Hypothalamus (tissue), 51 donors: ENCODE data around the gene GPC6.

Experiments
- DNase-seq, 51 donors: peaks; one replicate each; lab custom pipeline; 2025; lab: John Stamatoyannopoulos, UW

Gene GPC6

GRCh38 chr13:93228643-93228937 lies 2.0 kb downstream of the GPC6 start:
- DNase-seq: no peak

- DNase-seq: no peak
Measured at GRCh38 chr13:93230261-93230855, 3.8 kb downstream of the GPC6 start.

DNA sequence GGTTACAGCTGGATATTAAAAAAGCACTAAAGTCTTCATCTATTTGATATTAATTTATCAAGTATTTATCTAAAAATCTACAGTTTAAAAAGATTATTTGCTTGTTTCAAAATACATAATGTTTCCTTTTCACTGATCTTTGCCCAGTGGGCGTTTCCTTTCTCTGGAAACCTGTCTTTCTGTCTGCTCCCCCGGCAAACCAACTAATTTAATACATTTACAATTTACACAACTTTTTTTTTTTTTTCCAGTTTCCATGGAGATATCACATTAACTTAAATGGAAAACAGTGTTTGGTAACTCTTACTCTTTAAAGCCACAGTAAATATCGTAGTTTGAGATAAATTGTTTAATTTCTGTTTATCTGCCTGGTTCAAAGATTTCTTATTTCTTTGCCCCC lies 5.3 kb downstream of the GPC6 start:
- no peak for DNase-seq

DNA sequence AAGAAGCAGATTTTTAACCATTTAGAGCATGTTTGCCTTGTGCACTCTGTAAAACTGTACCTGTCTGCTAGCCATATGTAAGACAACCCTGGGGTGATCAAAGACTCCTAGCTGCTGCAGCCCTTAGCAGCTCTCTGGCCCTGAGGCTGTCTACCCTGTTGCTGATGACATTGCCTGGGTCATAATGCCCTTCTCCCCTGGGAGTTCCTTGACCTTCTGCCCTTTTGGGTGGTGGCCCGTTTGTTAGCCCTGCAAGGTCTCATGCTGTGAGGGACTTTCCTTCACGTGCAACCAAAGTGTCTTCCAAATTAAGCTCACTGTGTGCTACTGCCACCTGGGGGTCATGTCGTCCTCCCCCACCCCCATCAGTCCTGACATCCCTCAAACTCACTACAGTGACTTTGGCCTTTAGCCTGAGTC lies 7.4 kb downstream of the GPC6 start:
- DNase-seq: no peak

- no peak for DNase-seq
Measured at GRCh38 chr13:93234459-93234858, 7.9 kb downstream of the GPC6 start.

GRCh38 chr13:93235258-93236015 lies 8.8 kb downstream of the GPC6 start:
- no peak for DNase-seq

DNA sequence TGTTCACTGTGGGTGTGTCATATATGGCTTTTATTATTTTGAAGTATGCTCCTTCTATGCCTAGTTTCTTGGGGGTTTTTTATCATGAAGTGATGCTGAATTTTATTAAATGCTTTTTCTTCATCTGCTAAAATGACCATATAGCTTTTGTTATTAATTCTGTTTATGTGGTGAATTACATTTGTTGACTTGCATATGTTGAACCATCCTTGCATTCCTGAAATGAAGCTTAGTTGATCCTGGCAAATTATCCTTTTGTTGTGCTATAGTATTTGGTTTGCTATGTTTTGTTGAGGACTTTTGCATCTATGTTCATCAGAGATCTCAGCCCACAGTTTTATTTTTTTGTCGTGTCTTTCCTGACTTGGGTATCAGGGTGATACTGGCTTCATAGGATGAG lies 12.1 kb downstream of the GPC6 start:
- no peak for DNase-seq

- DNase-seq: no peak
Measured at GRCh38 chr13:93243375-93244063, 16.9 kb downstream of the GPC6 start.

DNA sequence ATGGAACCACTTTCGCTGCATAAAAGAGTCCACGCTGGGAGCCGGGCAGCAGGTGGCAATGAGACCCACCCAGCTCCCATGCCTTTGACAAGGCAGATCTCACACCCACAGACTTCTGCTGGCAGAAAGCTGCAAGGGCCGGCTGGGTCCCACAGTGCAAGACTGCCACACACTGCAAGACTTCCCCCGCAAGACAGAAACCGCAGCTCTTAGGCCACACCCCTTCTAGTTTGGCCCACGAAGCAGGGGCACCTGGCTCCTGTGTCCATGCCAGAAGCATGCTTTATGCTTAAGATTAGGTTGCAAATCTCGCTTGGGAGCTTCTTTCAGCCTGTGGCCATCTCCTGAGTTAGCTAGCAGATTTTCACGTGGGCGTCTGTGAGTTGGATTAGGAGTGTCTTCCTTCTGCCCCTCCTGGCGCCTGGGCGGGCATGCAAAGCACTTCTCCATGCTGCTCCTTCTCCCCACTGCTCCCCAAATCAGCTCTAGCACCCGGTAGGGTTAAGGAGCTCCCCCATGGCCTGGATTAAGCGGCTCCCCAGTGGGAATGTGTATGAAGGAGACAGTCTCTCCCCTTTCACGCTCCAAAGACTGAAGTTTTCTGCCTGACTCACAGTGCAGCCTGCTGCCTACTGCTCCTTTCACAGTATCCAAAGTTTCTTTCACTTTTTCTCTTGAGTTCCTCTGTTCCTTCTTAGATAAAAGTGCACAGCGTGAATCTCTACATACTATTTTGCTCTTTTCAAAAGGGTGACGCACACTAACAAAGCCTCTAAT lies 17.7 kb downstream of the GPC6 start:
- DNase-seq: peak in 1 of 51 donors; percentile 32

- no peak for DNase-seq
Measured at GRCh38 chr13:93244918-93245280, 18.3 kb downstream of the GPC6 start.

- no peak for DNase-seq
Measured at GRCh38 chr13:93246069-93246468, 19.5 kb downstream of the GPC6 start.

DNA sequence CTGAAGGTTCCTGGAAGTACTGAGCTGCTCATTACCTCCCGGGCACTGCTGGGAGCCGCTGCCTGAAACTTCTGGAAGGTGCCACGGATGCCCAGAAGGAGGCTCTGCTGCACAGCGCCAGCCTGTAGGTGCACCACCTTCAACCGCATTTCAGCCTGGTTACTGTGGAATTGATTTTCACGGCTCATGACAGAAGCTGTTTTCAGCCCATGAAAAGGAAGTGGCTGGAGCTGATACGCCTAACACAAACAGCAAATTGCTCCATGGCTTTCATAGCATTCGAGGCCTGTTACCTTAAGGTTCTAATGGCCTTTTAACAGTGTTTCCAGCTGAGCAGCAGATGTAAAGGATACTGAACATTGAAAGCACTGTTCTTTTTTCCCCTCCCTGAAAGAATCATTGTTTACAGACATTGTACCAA lies 22.0 kb downstream of the GPC6 start:
- DNase-seq: peak in 5 of 51 donors; percentile 1 to 16 (median 14)

DNA sequence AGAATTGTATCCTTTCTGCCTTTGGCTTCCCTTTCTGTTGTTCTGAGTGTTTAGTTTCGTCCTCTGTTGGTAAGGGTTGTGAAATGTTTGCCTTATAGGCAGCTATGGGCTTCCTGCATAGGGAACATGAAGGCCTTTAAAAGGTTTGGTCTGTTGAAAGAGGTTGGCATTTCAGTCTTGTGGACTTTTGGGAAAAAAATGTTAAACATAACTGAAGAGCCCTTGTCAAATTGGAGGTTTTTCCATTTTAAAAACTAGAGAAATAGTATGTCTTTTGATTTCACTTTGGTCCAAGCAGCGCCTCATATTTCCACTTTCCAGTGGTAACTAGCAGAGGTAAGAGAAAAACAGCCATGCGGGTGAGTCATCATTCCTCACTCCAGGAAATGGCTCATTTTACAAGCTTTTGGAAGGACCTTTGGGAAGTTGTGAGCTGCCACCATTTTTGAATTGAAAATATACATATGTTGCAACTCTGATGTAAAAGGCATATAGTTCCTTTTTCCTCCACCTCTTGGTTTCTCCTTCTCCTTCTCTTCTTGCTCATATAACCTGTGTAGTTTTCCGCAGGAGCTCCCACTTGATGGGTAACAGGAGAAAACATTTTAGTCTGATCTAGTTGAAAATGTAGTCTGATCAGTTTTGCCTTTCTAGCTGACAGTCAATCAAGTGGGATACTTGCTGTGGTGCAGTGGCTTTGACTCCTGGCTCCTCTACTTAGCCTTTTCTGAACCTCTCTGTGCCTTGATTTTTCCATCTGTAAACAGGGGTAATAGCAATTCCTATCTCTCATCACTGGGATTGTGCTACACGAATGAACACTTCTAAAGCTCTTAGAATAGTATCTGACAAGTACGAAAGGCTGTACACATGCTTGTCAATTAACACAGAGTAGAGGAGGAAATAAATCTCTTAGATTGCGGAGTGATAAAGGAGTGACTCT lies 23.0 kb downstream of the GPC6 start:
- DNase-seq: no peak

- DNase-seq: no peak
Measured at GRCh38 chr13:93254775-93255174, 28.2 kb downstream of the GPC6 start.

GRCh38 chr13:93256998-93257397 lies 30.4 kb downstream of the GPC6 start:
- no peak for DNase-seq

- DNase-seq: no peak
Measured at GRCh38 chr13:93259527-93260080, 33.0 kb downstream of the GPC6 start.

DNA sequence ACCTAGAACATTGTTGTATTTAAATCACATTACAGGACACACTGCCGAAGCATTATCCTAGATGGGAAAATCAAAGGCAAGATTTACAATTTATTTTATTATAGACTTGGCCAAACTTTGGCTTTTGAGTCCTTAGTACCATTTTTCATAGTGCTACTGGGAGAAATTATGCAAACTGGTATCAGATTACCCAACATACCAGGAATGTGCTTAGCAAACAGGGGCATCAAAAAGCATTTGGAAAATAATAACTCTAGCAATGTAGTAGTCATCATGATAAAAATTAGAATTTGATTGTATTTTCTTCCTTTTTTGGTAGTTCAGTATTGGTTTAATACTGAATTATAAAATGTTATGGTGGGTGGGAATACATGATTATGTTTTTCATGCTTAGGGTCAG lies 34.0 kb downstream of the GPC6 start:
- no peak for DNase-seq

DNA sequence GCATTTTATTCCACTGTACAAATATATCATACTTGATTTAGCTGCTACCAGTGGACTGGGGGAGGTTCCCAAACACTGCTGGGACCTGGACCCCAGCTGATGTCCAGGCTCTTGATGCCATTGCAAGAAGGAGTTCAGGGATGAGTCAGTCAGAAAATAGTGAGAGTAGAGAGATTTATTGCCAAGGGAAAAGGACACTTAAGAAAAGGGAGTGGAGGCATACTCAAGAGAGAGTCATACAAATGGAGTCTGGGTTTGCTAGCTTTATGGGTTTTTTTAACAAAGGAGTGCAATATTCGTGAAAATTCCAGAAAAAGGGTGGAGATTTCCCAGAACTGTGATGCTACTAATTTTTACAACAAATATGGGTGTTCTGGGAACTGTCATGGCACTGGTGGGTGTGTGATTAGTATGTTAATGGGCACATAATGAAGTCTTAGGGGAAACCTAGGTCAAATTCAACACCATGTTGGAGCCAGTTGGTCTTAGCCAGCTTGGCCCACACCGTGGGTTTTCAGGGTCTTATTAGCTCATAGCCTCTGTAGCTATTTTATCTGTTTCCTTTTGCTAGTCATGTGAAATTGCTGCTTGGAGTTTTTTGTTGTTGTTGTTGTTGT lies 36.2 kb downstream of the GPC6 start:
- DNase-seq: no peak

DNA sequence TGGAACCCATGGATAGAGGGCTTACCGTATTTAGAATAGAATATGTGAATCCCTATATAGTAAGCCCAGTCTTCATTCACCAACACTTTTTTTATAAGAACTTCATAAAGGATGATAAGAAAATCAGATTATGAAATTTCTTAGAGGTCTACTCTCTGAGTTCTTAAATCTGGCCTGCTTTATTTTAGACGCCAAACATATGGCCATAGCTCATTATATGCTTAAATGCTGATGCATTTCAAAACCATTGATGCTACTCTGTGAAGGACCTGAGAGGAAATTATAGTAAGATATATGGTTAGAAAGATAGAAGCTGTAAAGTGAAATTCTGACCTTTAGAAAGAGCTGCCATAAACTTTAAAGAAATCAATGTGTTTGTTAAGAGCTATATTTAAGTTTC lies 38.3 kb downstream of the GPC6 start:
- DNase-seq: no peak

DNA sequence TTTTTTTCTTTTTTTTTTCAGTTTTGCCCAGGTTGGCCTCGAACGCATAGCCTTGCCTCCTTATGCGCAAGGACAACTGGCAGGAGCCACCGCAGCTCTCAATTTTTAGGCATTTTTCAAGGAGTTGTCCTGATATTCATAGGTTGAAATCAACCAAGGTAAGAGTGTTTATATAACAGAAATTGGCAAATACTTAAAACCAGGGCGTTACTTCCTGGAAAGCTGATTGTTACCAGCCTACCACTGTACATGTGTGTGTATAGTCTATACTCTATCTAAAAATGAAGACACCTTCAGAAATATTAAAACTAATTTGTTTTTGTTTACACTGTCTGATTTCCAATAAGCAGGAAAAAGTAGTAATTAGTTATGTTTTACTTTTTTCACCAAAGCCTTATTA lies 39.2 kb downstream of the GPC6 start:
- no peak for DNase-seq
